K562 (cell line): Measurements from ENCODE around the gene IL31RA. TPM values are rescaled to one million over a fixed set of nuclear protein-coding genes. Genes with fewer than 3 reads are reported as not detected.

Source experiments
- ATAC-seq: fragments of 200-7000 bp; cut with Tn5 transposase; 3 replicates; pipeline ENCODE4 v1.9.1; 2020; ENCODE audit warnings: moderate library complexity
- BruUV-seq: library from RNA; stranded (reverse); fragments of 400-500 nt; replicated peaks from 2 replicates; lab custom pipeline; 2021; lab: Mats Ljungman, UMichigan
- CTCF ChIA-PET: fragments of 300-600 bp; formaldehyde crosslinking; extraction: SDS; loops from one replicate; lab custom pipeline; 2021; ENCODE audit warnings: low intra/inter-chr PET ratio; lab: Yijun Ruan, JAX
- POLR2A ChIA-PET: fragments of 300-600, 350-650 bp; sonication (Branson Sonifier 250); formaldehyde crosslinking; extraction: SDS; loops from one replicate; lab custom pipeline; 2021; ENCODE audit warnings: antibody characterized with exemption, inconsistent platforms; lab: Yijun Ruan, JAX
- DNase-seq, 4 experiments: peaks; one replicate each; pipeline versions ENCODE4 v3.0.0 to v3.0.0-alpha.2; 2011 to 2018; ENCODE audit warnings: low spot score in 3 of 4, mixed read lengths in 3 of 4; ENCODE audit errors: extremely low read depth in 1 of 4
- FAIRE-seq: peaks from 2 replicates; lab custom pipeline; 2011; peaks lifted over from hg19 to GRCh38; lab: Jason Lieb, UNC
- H2AFZ ChIP-seq: 2 replicates; pipeline ENCODE4 v1.6.0; 2011; ENCODE audit warnings: low read depth, low read length, control low read depth, inconsistent platforms
- H3K27ac ChIP-seq: fragments of 200-600 bp; 3 replicates; pipeline ENCODE4 v1.8.0; 2011; ENCODE audit warnings: low read depth, mild to moderate bottlenecking, control low read depth, inconsistent platforms, low read length, moderate library complexity, mixed read lengths; ENCODE audit errors: extremely low read depth
- H3K27me3 ChIP-seq, 2 experiments: fragments of 300-600 bp in 1 of 2; 2 replicates in 1 of 2; 3 replicates in 1 of 2; pipeline versions ENCODE4 v1.6.0 to v1.8.0; 2011; ENCODE audit warnings: inconsistent platforms in 2 of 2, low read length in 2 of 2, mild to moderate bottlenecking in 1 of 2, mixed read lengths in 1 of 2, moderate library complexity in 1 of 2; ENCODE audit not compliant: control insufficient read depth in 2 of 2, insufficient read depth in 2 of 2
- H3K36me3 ChIP-seq: fragments of 300-600 bp; 3 replicates; pipeline ENCODE4 v1.8.0; 2011; ENCODE audit warnings: mild to moderate bottlenecking, low read length, inconsistent platforms; ENCODE audit not compliant: control insufficient read depth, insufficient read depth
- H3K4me1 ChIP-seq, 2 experiments: fragments of 200-600 bp in 1 of 2; replicated peaks in 1 of 2; 2 replicates in 1 of 2; 3 replicates in 1 of 2; pipeline versions ENCODE4 v1.5.1 to v1.8.0; 2011; ENCODE audit warnings: inconsistent platforms in 2 of 2, low read length in 2 of 2, mild to moderate bottlenecking in 1 of 2, mixed read lengths in 1 of 2, moderate library complexity in 1 of 2; ENCODE audit not compliant: control insufficient read depth in 2 of 2, insufficient read depth in 2 of 2
- H3K4me2 ChIP-seq: 2 replicates; pipeline ENCODE4 v1.6.1; 2011; ENCODE audit warnings: low read length, control low read depth, inconsistent platforms, mixed read lengths; ENCODE audit not compliant: insufficient read depth
- H3K4me3 ChIP-seq: fragments of 200-600 bp; sonication (generic), shearing (Covaris generic); 2 replicates; pipeline ENCODE4 v1.5.1; 2016; ENCODE audit warnings: control low read depth, inconsistent platforms
- H3K79me2 ChIP-seq: fragments of 200-600 bp; 3 replicates; pipeline ENCODE4 v1.8.0; 2011; ENCODE audit warnings: low read length, inconsistent platforms; ENCODE audit not compliant: control insufficient read depth, insufficient read depth
- H3K9ac ChIP-seq, 2 experiments: 2 replicates each; pipeline versions ENCODE4 v1.6.0 to v1.6.1; 2011; ENCODE audit warnings: low read depth in 2 of 2, low read length in 2 of 2, control low read depth in 1 of 2, inconsistent platforms in 1 of 2, mild to moderate bottlenecking in 1 of 2, mixed read lengths in 1 of 2; ENCODE audit not compliant: insufficient read depth in 1 of 2
- H3K9me1 ChIP-seq: one replicate; pipeline ENCODE4 v1.6.0; 2011; ENCODE audit warnings: inconsistent platforms, mild to moderate bottlenecking, low read length, moderate library complexity; ENCODE audit not compliant: control insufficient read depth, insufficient read depth
- H3K9me3 ChIP-seq: replicated peaks from 2 replicates; pipeline ENCODE4 v1.5.1; 2011; ENCODE audit warnings: low read depth, low read length, inconsistent platforms; ENCODE audit not compliant: control insufficient read depth, insufficient read depth
- H4K20me1 ChIP-seq: replicated peaks from 2 replicates; pipeline ENCODE4 v1.6.1; 2011; ENCODE audit warnings: low read length, inconsistent platforms, mixed read lengths; ENCODE audit not compliant: control insufficient read depth, insufficient read depth
- ARHGAP35 ChIP-seq: fragments of 450-650 bp; IDR thresholded peaks from 2 replicates; pipeline ENCODE4 v1.6.1; 2018; ENCODE audit not compliant: partially characterized antibody
- BMI1 ChIP-seq: fragments of 150-350 bp; IDR thresholded peaks from 2 replicates; pipeline ENCODE4 v1.6.1; 2014; ENCODE audit warnings: low read length
- CEBPG ChIP-seq, 3 experiments: fragments of 200-800 bp in 1 of 3; sonication (Bioruptor generic) in 1 of 3; sonication (generic) in 1 of 3; formaldehyde crosslinking in 1 of 3; IDR thresholded peaks in 2 of 3; conservative IDR thresholded peaks in 1 of 3; 2 replicates each; pipeline versions ENCODE4 v1.6.1 to v1.8.0; 2016 to 2022; ENCODE audit warnings: missing compliant biosample characterization in 2 of 3, missing genetic modification characterization in 2 of 3, mild to moderate bottlenecking in 1 of 3, missing genetic modification reagents in 1 of 3
- HDAC8 ChIP-seq: fragments of 450-650 bp; IDR thresholded peaks from 2 replicates; pipeline ENCODE4 v1.6.1; 2016; ENCODE audit warnings: mild to moderate bottlenecking, missing genetic modification characterization, moderate library complexity, missing compliant biosample characterization
- HEY1 ChIP-seq: fragments of 250-450 bp; sonication (Bioruptor Pico); IDR thresholded peaks from 2 replicates; pipeline ENCODE4 v1.5.0; 2020; ENCODE audit warnings: mild to moderate bottlenecking, moderate library complexity, borderline replicate concordance
- HSF4 ChIP-seq: fragments of 250-450 bp; sonication (Bioruptor Pico); IDR thresholded peaks from 2 replicates; pipeline ENCODE4 v2.1.2; 2022; ENCODE audit warnings: mild to moderate bottlenecking, moderate library complexity, borderline replicate concordance
- ILF3 ChIP-seq: fragments of 450-650 bp; IDR thresholded peaks from 2 replicates; pipeline ENCODE4 v1.6.1; 2018; ENCODE audit warnings: antibody characterized with exemption, mild to moderate bottlenecking, moderate library complexity, borderline replicate concordance
- JUNB ChIP-seq: fragments of 450-650 bp; formaldehyde crosslinking; conservative IDR thresholded peaks from 2 replicates; pipeline ENCODE4 v1.4.0; 2020; ENCODE audit warnings: mild to moderate bottlenecking
- KLF6 ChIP-seq: fragments of 250-450 bp; sonication (Bioruptor Pico); IDR thresholded peaks from 2 replicates; pipeline ENCODE4 v1.4.0; 2020; ENCODE audit warnings: mild to moderate bottlenecking, moderate library complexity, borderline replicate concordance
- MBD2 ChIP-seq: sonication (generic); IDR thresholded peaks from 2 replicates; pipeline ENCODE4 v1.6.1; 2016; ENCODE audit warnings: low read depth, borderline replicate concordance
- MIER1 ChIP-seq: fragments of 450-650 bp; IDR thresholded peaks from 2 replicates; pipeline ENCODE4 v1.6.1; 2016; ENCODE audit warnings: antibody characterized with exemption, mild to moderate bottlenecking, low read depth
- NR3C1 ChIP-seq: sonication (generic); formaldehyde crosslinking; IDR thresholded peaks from 2 replicates; pipeline ENCODE4 v1.8.1; 2022; ENCODE audit warnings: missing genetic modification reagents
- POLR2A ChIP-seq: fragments of 450-650 bp; conservative IDR thresholded peaks from 2 replicates; pipeline ENCODE4 v1.6.1; 2016
- TOE1 ChIP-seq, 2 experiments: fragments of 450-650 bp in 1 of 2; sonication (generic) in 1 of 2; formaldehyde crosslinking in 1 of 2; IDR thresholded peaks; 2 replicates each; pipeline versions ENCODE4 v1.7.1 to v1.8.0; 2016 to 2022; ENCODE audit warnings: borderline replicate concordance in 2 of 2, mild to moderate bottlenecking in 2 of 2, antibody characterized with exemption in 1 of 2, inconsistent platforms in 1 of 2, low read depth in 1 of 2, missing genetic modification reagents in 1 of 2, moderate library complexity in 1 of 2
- TRIM24 ChIP-seq, 2 experiments: fragments of 450-650 bp; IDR thresholded peaks; 2 replicates each; pipeline ENCODE4 v1.6.1; 2016
- ZNF318 ChIP-seq, 2 experiments: fragments of 450-650 bp; IDR thresholded peaks; 2 replicates each; pipeline ENCODE4 v1.6.1; 2016; ENCODE audit warnings: mild to moderate bottlenecking in 2 of 2, borderline replicate concordance in 1 of 2, low read depth in 1 of 2, moderate library complexity in 1 of 2
- whole genome bisulfite sequencing: fragments of 100-300 bp; shearing (Covaris generic); methylation state at CpG from one replicate; pipeline ENCODE4 v1.1.6; 2016; ENCODE audit warnings: low coverage, mixed read lengths; ENCODE audit not compliant: insufficient coverage; ENCODE audit errors: missing lambda C conversion rate; 5-methylcytosine and 5-hydroxymethylcytosine counted together
- in situ Hi-C: fragments of 300-500 bp; cut with MboI; formaldehyde crosslinking; loops from 4 replicates; pipeline ENCODE4 v1.15.0; 2018; ENCODE audit warnings: inconsistent platforms, mixed read lengths
- intact Hi-C: fragments of 100-400 bp; cut with micrococcal nuclease; formaldehyde crosslinking; loops from 2 replicates; pipeline ENCODE4 v1.14.2; 2022
- polyA plus RNA-seq, 8 experiments: library from polyadenylated mRNA; depleted of rRNA in 4 of 8; stranded (reverse) in 5 of 8; unstranded in 3 of 8; fragments of >200 nt; fragmentation: Nextera tagmentation in 2 of 8; fragmentation: Illumina TruSeq in 1 of 8; extraction: Ambion mirVana in 2 of 8; extraction: Trizol in 1 of 8; gene quantifications; 2 replicates each; pipeline versions ENCODE4 v1.2.1 to v1.2.3, GENCODE V29; 2011 to 2014; ENCODE audit warnings: inconsistent platforms in 1 of 8, missing spikeins in 1 of 8
- total RNA-seq, 7 experiments: library from RNA; depleted of rRNA in 6 of 7; stranded (reverse); fragments of >200 nt in 6 of 7; fragmentation: Illumina TruSeq in 2 of 7; extraction: Trizol in 2 of 7; gene quantifications; 2 replicates each; pipeline versions ENCODE4 v1.2.1 to v1.2.3, GENCODE V29; 2011 to 2021; ENCODE audit warnings: low replicate concordance in 1 of 7

IL31RA gene
- total and polyA plus RNA-seq, 9 of the 15 experiments (the other 6 are each of a cell fraction or from before 2014, with no cell fraction given): not detected

- Histone ChIP-seq H3K27me3 (peaks cover 0 to 8% of the 10 kb centered on the region in 2 experiments; a peak in 2 of 5 replicates), H3K9me3 (no peaks in the 10 kb centered on the region), H4K20me1 (no peaks in the 10 kb centered on the region), H3K9me1 (no peaks in the 10 kb centered on the region), H3K79me2 (no peaks in the 10 kb centered on the region), H3K36me3 (no peaks in the 10 kb centered on the region), H3K27ac (no peak overlapping the region), H3K4me1 (no peaks in the 10 kb centered on the region), H3K9ac (no peak overlapping the region), H3K4me2 (no peak overlapping the region), H2AFZ (no peak overlapping the region), H3K4me3 (no peak overlapping the region)
- FAIRE-seq (no peak), ATAC-seq (no peak), DNase-seq (no peak)
- intact Hi-C loops (no loop called here), in situ Hi-C loops (no loop called here)
- CTCF ChIA-PET: no interaction called here
- no TSS peak for BruUV-seq
- POLR2A ChIA-PET: interaction anchor here (1.0 kb wide), 1 partner anchor 10 kb away, joined by 3 read pairs; no protein-coding TSS in a partner anchor
- WGBS: 0% methylated on average over 3 of the region's 3 CpGs
- TF ChIP-seq NR3C1 (CRISPR knock-in tag): no peak
- no peak for TF ChIP-seq HDAC8 (tag)
- no peak for TF ChIP-seq CEBPG (CRISPR knock-in tag; IDR thresholded peaks at IDR 0.05)
- no peak for TF ChIP-seq CEBPG (tag; conservative IDR thresholded peaks at IDR 0.05 in 1 of 2, IDR thresholded peaks at IDR 0.05 in 1 of 2)
- TF ChIP-seq ILF3: no peak
- TF ChIP-seq BMI1: no peak
- TF ChIP-seq HSF4 (CRISPR knock-in tag): no peak
- no peak for TF ChIP-seq KLF6 (CRISPR knock-in tag)
- TF ChIP-seq ARHGAP35: no peak
- TF ChIP-seq TOE1 (IDR thresholded peaks at IDR 0.05; ENCODE audit: borderline replicate concordance): no peak
- no peak for TF ChIP-seq TOE1 (CRISPR knock-in tag; IDR thresholded peaks at IDR 0.05; ENCODE audit: borderline replicate concordance, low read depth)
- TF ChIP-seq JUNB: no peak
- no peak for TF ChIP-seq MIER1
- TF ChIP-seq POLR2A: no peak
- no peak for TF ChIP-seq TRIM24 (IDR thresholded peaks at IDR 0.05)
- TF ChIP-seq HEY1 (CRISPR knock-in tag): no peak
- no peak for TF ChIP-seq ZNF318 (IDR thresholded peaks at IDR 0.05; ENCODE audit: borderline replicate concordance in 1 of 2, low read depth in 1 of 2)
- TF ChIP-seq MBD2: no peak
Observed at GRCh38 chr5:55829956-55830355, 21.2 kb upstream of the IL31RA start.
